Gastrocnemius medialis (tissue), 4 donors: Measurements from ENCODE around the gene BMPR1A.

Experiments used
- CTCF ChIP-seq, 5 experiments: fragments of 450-650 bp in 3 of 5; fragments of 200-600 bp in 2 of 5; sonication (generic) in 2 of 5; IDR thresholded peaks in 4 of 5; conservative IDR thresholded peaks in 1 of 5; 1 replicate in 4 of 5; 2 replicates in 1 of 5; pipeline ENCODE4 v1.5.1; 2016 to 2019; ENCODE audit warnings: antibody characterized with exemption in 5 of 5, mild to moderate bottlenecking in 3 of 5, moderate library complexity in 3 of 5
- POLR2A ChIP-seq, 2 donors: fragments of 450-650 bp; IDR thresholded peaks; one replicate each; pipeline ENCODE4 v1.6.1; 2017; ENCODE audit warnings: antibody characterized with exemption in 2 of 2, mild to moderate bottlenecking in 2 of 2, moderate library complexity in 2 of 2

- TF ChIP-seq CTCF (IDR thresholded peaks at IDR 0.05 in 4 of 5, conservative IDR thresholded peaks at IDR 0.05 in 1 of 5) (no peak), POLR2A (IDR thresholded peaks at IDR 0.05) (no peak)
These were observed 79.6 kb downstream of the BMPR1A start for GRCh38 chr10:86836044-86836443.
